ENCODE results near the gene PRDM8. TPM values are rescaled to one million over a fixed set of nuclear protein-coding genes. Genes with fewer than 3 reads are reported as not detected.

PRDM8 gene
- total RNA-seq = 4.7 TPM
- 10 to 100 TPM in 7 of 8 donors, 1 to 10 TPM in 1; 7.7 to 17.9 (median 12.9) TPM for polyA plus RNA-seq (ENCODE audit: insufficient read depth in 1 of 8, insufficient read length in 8 of 8, low replicate concordance in 1 of 8)
- long read RNA-seq, donor 1 = 0 reads
- long read RNA-seq, donor 2 = 0 reads
- long read RNA-seq, donor 3 = 0 reads
- long read RNA-seq, donor 4 = 0 reads
- long read RNA-seq, donor 5 = 0 reads
- long read RNA-seq, donor 6, partial matches to known transcripts = 0 of 1 reads
- long read RNA-seq, donor 6, other reads (novel, unspliced or antisense) = 0 of 1 reads
- long read RNA-seq, donor 7 = 0 reads
- long read RNA-seq, donor 8 = 0 reads
- long read RNA-seq, donor 9, partial matches to known transcripts = 5 of 5 reads
- long read RNA-seq, donor 9, other reads (novel, unspliced or antisense) = 0 of 5 reads
- long read RNA-seq, donor 10 = 0 reads
- long read RNA-seq, donor 11 = 0 reads

DNA sequence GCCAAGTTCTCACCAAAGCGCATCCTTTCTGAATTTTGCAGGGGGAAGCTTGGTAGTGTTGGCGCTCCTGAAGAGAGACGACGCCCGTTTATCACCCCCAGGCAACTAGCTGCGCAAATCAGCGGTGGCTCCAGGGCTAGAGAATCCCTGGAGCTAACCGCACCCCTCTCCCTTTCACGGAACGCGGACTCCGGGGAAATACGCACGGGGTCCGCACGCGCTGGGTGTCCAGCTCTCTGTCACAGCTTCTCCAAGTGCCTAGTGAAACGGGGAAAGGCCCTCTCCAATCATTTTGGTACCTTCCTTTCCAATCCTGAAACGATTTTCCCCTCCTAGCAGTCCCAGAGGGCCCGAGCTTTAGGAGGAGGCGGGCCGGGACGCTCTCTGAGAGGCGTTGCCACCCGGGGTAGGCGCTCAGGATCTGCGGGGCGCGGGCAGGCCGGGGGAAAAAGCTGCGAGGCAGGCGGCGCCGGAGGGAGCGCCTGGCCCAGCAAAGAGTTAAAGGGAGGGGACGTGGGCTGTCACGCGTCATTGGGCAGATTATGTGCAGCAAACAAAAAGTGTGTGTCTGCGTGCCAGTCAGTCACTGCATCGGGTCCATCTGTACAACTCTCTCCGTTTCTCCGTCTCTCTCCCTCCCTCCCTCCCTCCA, at the start of gene PRDM8:
PRDM8 (plus strand) TSS at position 582 of the 652 bp plus-strand sequence. CDS start 2,578 bp downstream, outside the sequence.
- peaks cover 26% of the 10 kb centered on the region for H3K4me1 ChIP-seq (ENCODE audit: control insufficient read depth, insufficient read depth, low read length)
- peaks cover 3% of the 10 kb centered on the region for H3K36me3 ChIP-seq (ENCODE audit: control insufficient read depth, insufficient read depth, low read length)
- no peak for DNase-seq
- no peak within 1 kb of the TSS for H3K27ac ChIP-seq (ENCODE audit: low read length)
- peak within 1 kb of the TSS; percentile 24 for H3K4me3 ChIP-seq (ENCODE audit: low read length)
- 29% methylated on average over 33 of the region's 42 CpGs for WGBS (ENCODE audit: insufficient coverage)
- no peaks in the 10 kb centered on the region for H3K9me3 ChIP-seq (replicated peaks; ENCODE audit: control insufficient read depth, low read depth, low read length)
- peaks cover 61% of the 10 kb centered on the region for H3K27me3 ChIP-seq (ENCODE audit: control insufficient read depth, insufficient read depth, low read length)

DNA sequence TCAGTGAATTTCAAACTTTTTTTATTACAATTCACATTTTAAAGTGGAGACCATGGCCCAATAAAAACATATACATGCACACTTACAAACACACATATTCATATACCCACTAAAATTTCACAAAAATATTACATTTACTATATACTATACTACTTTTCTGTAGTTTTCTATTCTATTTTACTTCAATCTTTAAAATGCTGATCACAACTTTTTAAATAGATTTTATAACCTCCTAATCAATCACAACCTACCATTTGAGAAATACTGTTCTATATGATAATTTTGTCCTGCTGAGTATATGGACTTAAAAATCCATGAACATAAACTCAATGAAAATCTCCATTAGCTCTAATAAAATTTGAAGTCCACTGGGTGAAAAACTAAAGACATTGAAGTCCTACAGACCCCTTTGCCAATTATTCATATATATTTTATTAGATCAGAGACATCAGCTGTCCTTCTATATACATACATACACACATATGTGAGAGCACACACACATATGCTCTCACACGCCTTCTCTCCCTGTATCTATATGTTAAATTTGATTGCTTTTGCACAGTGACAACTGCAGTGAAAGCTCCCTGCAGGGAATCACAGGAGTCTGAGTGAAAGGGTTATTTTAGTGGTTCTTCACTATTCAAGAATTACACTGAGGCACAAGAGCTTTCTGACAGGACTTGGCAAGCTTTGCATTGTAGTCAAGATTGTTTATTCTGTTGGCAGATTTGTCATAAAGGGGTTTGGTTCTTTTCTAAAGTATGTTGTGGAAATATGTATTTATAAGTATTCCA, 46.7 kb upstream of the PRDM8 start:
- no peak overlapping the region for H3K27ac ChIP-seq (ENCODE audit: low read length)
- no peaks in the 10 kb centered on the region for H3K4me1 ChIP-seq (ENCODE audit: control insufficient read depth, insufficient read depth, low read length)
- no peaks in the 10 kb centered on the region for H3K27me3 ChIP-seq (ENCODE audit: control insufficient read depth, insufficient read depth, low read length)
- H3K4me3 ChIP-seq (ENCODE audit: low read length) = no peak overlapping the region
- no CpG with 5 or more reads among the region's 1 CpG for WGBS (ENCODE audit: insufficient coverage)
- H3K36me3 ChIP-seq (ENCODE audit: control insufficient read depth, insufficient read depth, low read length) = no peaks in the 10 kb centered on the region
- no peaks in the 10 kb centered on the region for H3K9me3 ChIP-seq (replicated peaks; ENCODE audit: control insufficient read depth, low read depth, low read length)
- no peak for DNase-seq

DNA sequence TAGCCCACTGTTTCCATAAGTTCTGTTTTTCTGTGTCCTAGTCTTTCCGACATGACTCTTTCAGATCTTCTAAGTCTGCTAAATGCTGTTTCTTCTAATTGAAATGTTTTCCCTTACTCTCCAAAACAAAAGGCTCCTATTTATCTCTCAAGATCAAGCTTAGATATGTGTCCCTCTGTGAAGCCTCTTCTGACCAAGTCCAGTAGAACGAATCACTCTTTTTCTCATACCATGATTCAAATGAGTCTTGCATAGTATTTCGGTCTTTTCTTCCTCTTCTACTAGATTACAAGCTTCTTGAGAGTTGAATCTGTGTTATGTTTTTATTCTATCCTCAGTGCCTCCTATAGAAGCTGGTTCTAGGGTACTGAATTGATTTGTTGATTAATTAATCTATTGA, 45.3 kb upstream of the PRDM8 start:
- Histone ChIP-seq H3K27ac (ENCODE audit: low read length) (no peak overlapping the region), H3K4me3 (ENCODE audit: low read length) (no peak overlapping the region), H3K36me3 (ENCODE audit: control insufficient read depth, insufficient read depth, low read length) (no peaks in the 10 kb centered on the region), H3K27me3 (ENCODE audit: control insufficient read depth, insufficient read depth, low read length) (no peaks in the 10 kb centered on the region), H3K4me1 (ENCODE audit: control insufficient read depth, insufficient read depth, low read length) (no peaks in the 10 kb centered on the region), H3K9me3 (replicated peaks; ENCODE audit: control insufficient read depth, low read depth, low read length) (no peaks in the 10 kb centered on the region)
- no CpG with 5 or more reads among the region's 3 CpGs for WGBS (ENCODE audit: insufficient coverage)
- no peak for DNase-seq

DNA sequence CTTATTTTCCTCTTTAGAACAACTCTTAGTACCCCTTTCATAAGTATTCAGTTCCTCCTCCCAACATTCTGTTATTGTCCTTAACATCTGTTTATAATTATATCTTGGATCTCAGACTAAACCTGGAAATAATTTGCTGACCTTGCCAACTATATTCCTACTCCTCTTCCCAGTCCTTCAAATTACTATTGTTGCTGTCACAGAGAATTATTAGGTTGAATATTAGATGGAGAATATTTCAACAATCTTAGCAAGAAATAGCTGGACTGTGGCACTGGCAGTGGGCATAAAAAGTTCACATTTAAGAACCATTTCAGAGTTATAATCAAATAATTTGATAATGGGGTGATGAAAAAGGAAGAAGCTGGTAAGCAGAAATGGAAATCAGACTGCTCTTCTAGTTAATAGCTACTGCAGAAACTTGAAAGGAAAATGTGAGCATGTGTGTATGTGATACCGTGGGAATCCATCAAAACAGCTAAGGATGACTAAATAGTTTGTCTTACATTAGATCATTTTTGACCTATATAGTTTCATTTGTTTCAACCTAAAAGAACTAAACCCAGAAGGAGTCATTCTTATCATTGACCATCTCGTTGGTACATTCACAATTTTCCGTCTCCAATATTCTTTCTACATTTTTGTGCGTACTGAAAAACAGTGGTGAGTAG, 43.3 kb upstream of the PRDM8 start:
- Histone ChIP-seq H3K4me1 (ENCODE audit: control insufficient read depth, insufficient read depth, low read length) (no peaks in the 10 kb centered on the region), H3K4me3 (ENCODE audit: low read length) (no peak overlapping the region), H3K9me3 (replicated peaks; ENCODE audit: control insufficient read depth, low read depth, low read length) (no peaks in the 10 kb centered on the region), H3K36me3 (ENCODE audit: control insufficient read depth, insufficient read depth, low read length) (no peaks in the 10 kb centered on the region), H3K27me3 (ENCODE audit: control insufficient read depth, insufficient read depth, low read length) (no peaks in the 10 kb centered on the region), H3K27ac (ENCODE audit: low read length) (peak overlapping the region; percentile 77)
- peak; percentile 88 for DNase-seq
- WGBS (ENCODE audit: insufficient coverage) = no CpG with 5 or more reads among the region's 4 CpGs

DNA sequence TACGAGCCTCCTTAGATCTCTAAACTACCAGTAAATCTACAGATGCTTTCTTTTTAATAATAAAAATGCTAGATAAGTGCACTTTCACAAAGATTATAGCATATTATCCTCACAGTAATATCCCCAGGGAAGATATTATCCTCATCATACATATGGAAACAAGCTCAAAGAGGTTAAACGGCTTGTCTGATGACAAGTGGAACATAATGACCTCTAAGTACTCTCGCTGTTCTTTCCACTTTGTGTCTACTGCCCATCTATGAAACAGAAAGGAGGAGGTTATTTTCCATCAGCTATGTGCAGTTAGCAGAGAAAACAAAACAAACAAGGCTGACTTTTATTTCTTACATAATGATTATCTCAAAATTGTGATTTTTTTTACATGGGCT, 42.8 kb upstream of the PRDM8 start:
- Histone ChIP-seq H3K4me1 (ENCODE audit: control insufficient read depth, insufficient read depth, low read length) (no peaks in the 10 kb centered on the region), H3K27ac (ENCODE audit: low read length) (peak overlapping the region; percentile 77), H3K36me3 (ENCODE audit: control insufficient read depth, insufficient read depth, low read length) (no peaks in the 10 kb centered on the region), H3K4me3 (ENCODE audit: low read length) (no peak overlapping the region), H3K9me3 (replicated peaks; ENCODE audit: control insufficient read depth, low read depth, low read length) (no peaks in the 10 kb centered on the region), H3K27me3 (ENCODE audit: control insufficient read depth, insufficient read depth, low read length) (no peaks in the 10 kb centered on the region)
- WGBS (ENCODE audit: insufficient coverage) = no CpG with 5 or more reads among the region's 3 CpGs
- peak; percentile 92 for DNase-seq

DNA sequence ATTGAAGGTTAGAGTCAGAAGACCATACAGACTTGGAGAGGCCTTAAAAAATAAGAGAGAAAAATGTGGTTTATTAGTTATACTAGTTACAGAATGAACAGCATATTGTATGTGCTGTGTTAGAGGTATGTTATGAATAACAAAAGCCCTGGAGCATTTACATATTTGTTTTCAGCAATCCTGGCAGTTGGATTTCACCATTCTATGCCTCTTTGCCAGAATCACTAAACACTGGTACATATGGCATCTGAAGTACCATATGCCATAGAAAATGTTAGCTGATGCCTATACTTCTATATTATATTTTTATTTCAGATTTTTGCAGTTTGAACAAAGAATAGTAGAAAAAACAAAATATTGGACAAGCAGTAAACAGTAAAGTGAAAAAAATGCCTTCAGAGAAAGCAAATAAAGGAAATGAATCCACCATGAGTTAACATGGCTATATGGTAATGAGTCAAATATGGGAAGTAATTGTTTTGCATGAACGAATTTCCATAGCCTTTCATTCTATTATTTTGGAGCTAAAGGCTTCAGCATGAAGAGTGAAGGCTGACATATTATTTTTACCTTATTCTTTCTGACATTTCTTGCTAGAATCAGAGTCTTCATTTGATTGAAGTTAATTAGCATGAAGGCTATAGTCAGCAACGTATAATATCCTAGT, 41.9 kb upstream of the PRDM8 start:
- H3K4me3 ChIP-seq (ENCODE audit: low read length) = no peak overlapping the region
- WGBS (ENCODE audit: insufficient coverage) = no CpG with 5 or more reads among the region's 2 CpGs
- no peak for DNase-seq
- H3K27ac ChIP-seq (ENCODE audit: low read length) = peak overlapping the region; percentile 77
- no peaks in the 10 kb centered on the region for H3K27me3 ChIP-seq (ENCODE audit: control insufficient read depth, insufficient read depth, low read length)
- H3K9me3 ChIP-seq (replicated peaks; ENCODE audit: control insufficient read depth, low read depth, low read length) = no peaks in the 10 kb centered on the region
- no peaks in the 10 kb centered on the region for H3K4me1 ChIP-seq (ENCODE audit: control insufficient read depth, insufficient read depth, low read length)
- no peaks in the 10 kb centered on the region for H3K36me3 ChIP-seq (ENCODE audit: control insufficient read depth, insufficient read depth, low read length)

DNA sequence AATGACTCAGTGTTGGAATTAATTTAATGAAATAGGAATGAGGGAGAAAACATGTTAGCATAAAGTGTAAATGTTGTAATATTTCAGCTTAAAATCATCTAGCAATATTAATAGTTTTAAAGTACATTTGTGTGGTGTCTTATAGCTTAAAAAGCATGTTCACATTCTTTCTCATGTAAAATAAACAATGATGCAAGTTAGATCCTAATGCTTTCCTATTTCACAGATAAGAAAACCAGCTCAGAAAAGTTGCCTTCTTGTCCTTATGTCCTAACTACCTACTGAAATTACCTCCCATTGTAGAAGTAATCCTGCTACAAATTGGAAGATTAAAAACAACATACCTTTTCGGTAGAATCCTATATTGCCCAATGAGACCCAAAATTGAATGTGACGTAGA, 40.9 kb upstream of the PRDM8 start:
- no peaks in the 10 kb centered on the region for H3K4me1 ChIP-seq (ENCODE audit: control insufficient read depth, insufficient read depth, low read length)
- H3K9me3 ChIP-seq (replicated peaks; ENCODE audit: control insufficient read depth, low read depth, low read length) = no peaks in the 10 kb centered on the region
- H3K27me3 ChIP-seq (ENCODE audit: control insufficient read depth, insufficient read depth, low read length) = no peaks in the 10 kb centered on the region
- no peak overlapping the region for H3K4me3 ChIP-seq (ENCODE audit: low read length)
- no peaks in the 10 kb centered on the region for H3K36me3 ChIP-seq (ENCODE audit: control insufficient read depth, insufficient read depth, low read length)
- no peak for DNase-seq
- WGBS (ENCODE audit: insufficient coverage) = no CpG with 5 or more reads among the region's 2 CpGs
- H3K27ac ChIP-seq (ENCODE audit: low read length) = no peak overlapping the region

DNA sequence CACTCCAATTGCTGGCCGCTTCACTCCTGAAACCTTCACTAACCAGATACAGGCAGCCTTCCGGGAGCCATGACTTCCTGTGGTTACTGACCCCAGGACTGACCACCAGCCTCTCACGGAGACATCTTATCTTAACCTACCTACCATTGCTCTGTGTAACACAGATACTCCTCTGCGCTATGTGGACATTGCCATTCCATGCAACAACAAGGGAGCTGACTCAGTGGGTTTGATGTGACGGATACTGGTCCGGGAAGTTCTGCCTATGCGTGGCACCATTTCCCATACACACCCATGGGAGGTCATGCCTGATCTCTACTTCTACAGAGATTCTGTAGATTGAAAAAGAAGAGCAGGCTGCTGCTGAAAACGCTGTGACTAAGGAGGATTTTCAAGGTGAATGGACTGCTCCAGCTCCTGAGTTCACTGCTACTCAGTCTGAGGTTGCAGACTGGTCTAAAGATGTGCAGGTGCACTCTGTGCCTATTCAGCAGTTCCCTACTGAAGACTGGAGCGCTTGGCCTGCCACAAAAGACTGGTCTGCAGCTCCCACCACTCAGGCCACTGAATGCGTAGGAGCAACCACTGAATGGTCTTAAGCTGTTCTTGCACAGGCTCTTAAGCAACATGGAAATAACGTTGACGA, 35.8 kb upstream of the PRDM8 start:
- no peak for DNase-seq
- no peaks in the 10 kb centered on the region for H3K4me1 ChIP-seq (ENCODE audit: control insufficient read depth, insufficient read depth, low read length)
- H3K9me3 ChIP-seq (replicated peaks; ENCODE audit: control insufficient read depth, low read depth, low read length) = no peaks in the 10 kb centered on the region
- no peak overlapping the region for H3K27ac ChIP-seq (ENCODE audit: low read length)
- 79% methylated on average over 6 of the region's 12 CpGs for WGBS (ENCODE audit: insufficient coverage)
- no peaks in the 10 kb centered on the region for H3K36me3 ChIP-seq (ENCODE audit: control insufficient read depth, insufficient read depth, low read length)
- H3K27me3 ChIP-seq (ENCODE audit: control insufficient read depth, insufficient read depth, low read length) = no peaks in the 10 kb centered on the region
- no peak overlapping the region for H3K4me3 ChIP-seq (ENCODE audit: low read length)

DNA sequence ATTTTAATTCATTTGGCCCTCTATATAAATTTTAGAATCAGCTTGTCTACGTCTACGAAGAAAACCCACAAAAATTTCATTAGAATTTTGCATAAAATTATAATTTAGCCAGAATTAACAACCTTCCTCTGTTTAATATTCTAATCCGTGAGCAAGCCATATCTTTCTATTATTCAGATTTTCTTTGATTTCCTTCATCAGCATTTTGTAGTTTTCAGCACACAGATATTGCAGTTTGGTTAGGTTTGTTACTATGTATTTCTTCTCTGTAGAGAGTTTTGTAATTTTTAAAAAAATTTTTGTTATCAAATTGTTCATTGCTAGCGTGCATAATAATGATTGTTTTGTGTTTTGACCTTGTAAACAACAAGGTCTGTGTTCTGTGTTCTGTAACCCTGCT, 34.9 kb upstream of the PRDM8 start:
- H3K36me3 ChIP-seq (ENCODE audit: control insufficient read depth, insufficient read depth, low read length) = no peaks in the 10 kb centered on the region
- H3K4me1 ChIP-seq (ENCODE audit: control insufficient read depth, insufficient read depth, low read length) = no peaks in the 10 kb centered on the region
- H3K27ac ChIP-seq (ENCODE audit: low read length) = no peak overlapping the region
- no peak for DNase-seq
- no peaks in the 10 kb centered on the region for H3K27me3 ChIP-seq (ENCODE audit: control insufficient read depth, insufficient read depth, low read length)
- no CpG with 5 or more reads among the region's 4 CpGs for WGBS (ENCODE audit: insufficient coverage)
- no peaks in the 10 kb centered on the region for H3K9me3 ChIP-seq (replicated peaks; ENCODE audit: control insufficient read depth, low read depth, low read length)
- no peak overlapping the region for H3K4me3 ChIP-seq (ENCODE audit: low read length)

Measured in muscle of leg (tissue), 16 donors.